A673 (cell line): ENCODE measurements around the gene RHBDD3. TPM values are rescaled to one million over a fixed set of nuclear protein-coding genes. Genes with fewer than 3 reads are reported as not detected.

Experiments
- BruUV-seq: library from RNA; stranded (reverse); fragments of 400-500 nt; replicated peaks from 2 replicates; lab custom pipeline; 2021; lab: Mats Ljungman, UMichigan
- CTCF ChIA-PET: fragments of 300-600 bp; sonication (Branson Sonifier 250); formaldehyde crosslinking; loops from one replicate; lab custom pipeline; 2022; ENCODE audit warnings: antibody characterized with exemption; lab: Charles Lee
- POLR2A ChIA-PET: fragments of 300-600 bp; sonication (Branson Sonifier 250); formaldehyde crosslinking; loops from one replicate; lab custom pipeline; 2022; ENCODE audit warnings: antibody characterized with exemption; ENCODE audit not compliant: low non-redundant PET; lab: Charles Lee
- DNase-seq: peaks from one replicate; pipeline ENCODE4 v3.0.0-alpha.2; 2015; ENCODE audit warnings: low spot score
- H3K27ac ChIP-seq: fragments of 200-600 bp; sonication (generic); 2 replicates; pipeline ENCODE4 v1.5.1; 2016; ENCODE audit warnings: mixed run types, low read depth, mild to moderate bottlenecking, mixed read lengths, antibody characterized with exemption, low read length; ENCODE audit not compliant: poor library complexity, severe bottlenecking
- H3K27me3 ChIP-seq: fragments of 200-600 bp; sonication (generic); replicated peaks from 2 replicates; pipeline ENCODE4 v1.6.1; 2017; ENCODE audit warnings: mixed run types, low read depth, mild to moderate bottlenecking, mixed read lengths, antibody characterized with exemption, low read length; ENCODE audit not compliant: insufficient read depth, poor library complexity
- H3K36me3 ChIP-seq: fragments of 200-600 bp; sonication (generic); 2 replicates; pipeline ENCODE4 v1.6.1; 2016; ENCODE audit warnings: mixed run types, mild to moderate bottlenecking, mixed read lengths, antibody characterized with exemption, low read length; ENCODE audit not compliant: insufficient read depth, poor library complexity, severe bottlenecking
- H3K4me1 ChIP-seq: fragments of 200-600 bp; sonication (generic); 2 replicates; pipeline ENCODE4 v1.6.1; 2017; ENCODE audit warnings: mixed run types, mild to moderate bottlenecking, mixed read lengths, antibody characterized with exemption, low read length; ENCODE audit not compliant: insufficient read depth, poor library complexity, severe bottlenecking
- H3K4me3 ChIP-seq: fragments of 200-600 bp; sonication (generic); 2 replicates; pipeline ENCODE4 v1.5.1; 2016; ENCODE audit warnings: low read depth, mixed run types, mild to moderate bottlenecking, mixed read lengths, low read length; ENCODE audit not compliant: poor library complexity, severe bottlenecking
- H3K9me3 ChIP-seq: fragments of 200-600 bp; sonication (generic); 2 replicates; pipeline ENCODE4 v1.6.1; 2016; ENCODE audit warnings: mixed run types, low read depth, mild to moderate bottlenecking, mixed read lengths, antibody characterized with exemption, low read length; ENCODE audit not compliant: poor library complexity, severe bottlenecking
- CTCF ChIP-seq: fragments of 300-800, 200-600 bp; sonication (generic); conservative IDR thresholded peaks from 2 replicates; pipeline ENCODE4 v1.5.1; 2017; ENCODE audit warnings: low read depth, mild to moderate bottlenecking, antibody characterized with exemption, low read length, moderate library complexity, mixed read lengths
- EZH2 ChIP-seq: fragments of 200-600 bp; sonication (generic); IDR thresholded peaks from 2 replicates; pipeline ENCODE4 v1.6.1; 2017; ENCODE audit warnings: borderline replicate concordance, low read depth, mild to moderate bottlenecking, mixed read lengths, antibody characterized with exemption, low read length; ENCODE audit not compliant: poor library complexity, severe bottlenecking
- intact Hi-C: fragments of 100-400 bp; cut with micrococcal nuclease; formaldehyde crosslinking; loops from one replicate; pipeline ENCODE4 v1.10.0; 2022; ENCODE audit not compliant: unreplicated experiment
- total RNA-seq: library from RNA; stranded (reverse); gene quantifications from 2 replicates; pipeline ENCODE4 v1.2.3, GENCODE V29; 2021

Gene RHBDD3
- total RNA-seq, 1 experiment from 2014 or later = 84.0 TPM

GRCh38 chr22:29312218-29313125, 44.7 kb upstream of the RHBDD3 start:
- Histone ChIP-seq H3K9me3 (no peaks in the 10 kb centered on the region), H3K4me1 (peaks cover 26% of the 10 kb centered on the region), H3K27ac (no peak overlapping the region), H3K27me3 (peaks cover 32% of the 10 kb centered on the region), H3K36me3 (no peaks in the 10 kb centered on the region), H3K4me3 (no peak overlapping the region)
- no peak for DNase-seq
- POLR2A ChIA-PET = interaction anchor here (0.6 kb wide), 1 partner anchor 33 kb away, joined by 3 read pairs; no protein-coding TSS in a partner anchor
- BruUV-seq = no TSS peak
- intact Hi-C loops = no loop called here
- TF ChIP-seq EZH2 (no peak), CTCF (no peak)
- CTCF ChIA-PET = no interaction called here

GRCh38 chr22:29311464-29312217, 43.9 kb upstream of the RHBDD3 start:
- no TSS peak for BruUV-seq
- no peak for DNase-seq
- no peak overlapping the region for H3K27ac ChIP-seq
- peaks cover 26% of the 10 kb centered on the region for H3K4me1 ChIP-seq
- no peaks in the 10 kb centered on the region for H3K36me3 ChIP-seq
- no peaks in the 10 kb centered on the region for H3K9me3 ChIP-seq
- POLR2A ChIA-PET = interaction anchor here (0.6 kb wide), 1 partner anchor 33 kb away, joined by 3 read pairs; no protein-coding TSS in a partner anchor
- peaks cover 32% of the 10 kb centered on the region for H3K27me3 ChIP-seq
- no peak overlapping the region for H3K4me3 ChIP-seq
- CTCF ChIA-PET = no interaction called here
- TF ChIP-seq CTCF (no peak), EZH2 (no peak)
- intact Hi-C loops = no loop called here

GRCh38 chr22:29310863-29311339, 43.1 kb upstream of the RHBDD3 start:
- DNase-seq = peak; percentile 92
- Histone ChIP-seq H3K27me3 (peaks cover 25% of the 10 kb centered on the region), H3K27ac (no peak overlapping the region), H3K9me3 (no peaks in the 10 kb centered on the region), H3K36me3 (no peaks in the 10 kb centered on the region), H3K4me1 (peaks cover 28% of the 10 kb centered on the region), H3K4me3 (no peak overlapping the region)
- intact Hi-C loops = no loop called here
- no peak for TF ChIP-seq CTCF
- no peak for TF ChIP-seq EZH2
- ChIA-PET POLR2A (no interaction called here), CTCF (no interaction called here)
- BruUV-seq = no TSS peak
